Omental fat pad (tissue), 4 donors: ENCODE data around the gene COL4A1. TPM values are rescaled to one million over a fixed set of nuclear protein-coding genes. Genes with fewer than 3 reads are reported as not detected.

ENCODE experiments used
- ATAC-seq: fragments of 150-250 bp; one replicate; pipeline ENCODE4 v1.9.1; 2016; ENCODE audit warnings: mild to moderate bottlenecking, moderate library complexity; ENCODE audit not compliant: low FRiP score
- DNase-seq: peaks from one replicate; pipeline ENCODE4 v3.0.0-alpha.2; 2019; ENCODE audit warnings: low spot score
- CTCF ChIP-seq, 3 donors: fragments of 450-650 bp; IDR thresholded peaks; one replicate each; pipeline ENCODE4 v1.5.1; 2016 to 2017; ENCODE audit warnings: antibody characterized with exemption in 3 of 3, mild to moderate bottlenecking in 3 of 3, moderate library complexity in 2 of 3
- total RNA-seq, 4 donors: library from RNA; depleted of rRNA; stranded (reverse); fragments of >200 nt; gene quantifications; one replicate each; pipeline ENCODE4 v1.1.0, GENCODE V29; 2016

The COL4A1 gene
- total RNA-seq, 4 donors from 2014 or later, result 611 to 1,113 (median 995) TPM

DNA sequence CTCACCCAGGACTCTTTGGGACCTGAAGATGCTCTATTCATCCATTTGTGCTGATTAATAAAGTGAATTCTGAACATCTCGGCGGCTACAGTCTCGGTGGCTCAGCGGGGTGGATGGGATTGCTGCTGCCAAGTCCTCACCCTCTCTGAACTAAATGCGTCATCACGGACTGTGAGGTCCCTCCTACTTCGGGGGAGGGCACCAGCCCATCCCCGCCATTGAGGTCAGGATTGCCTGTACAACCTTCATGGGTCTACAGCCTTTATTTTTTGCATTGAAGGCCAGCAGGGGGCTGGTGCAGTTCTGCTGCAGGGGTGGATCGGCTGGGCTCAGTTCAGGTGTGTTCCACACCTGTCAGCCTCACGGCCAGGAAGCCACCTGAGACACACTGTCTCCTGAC lies 181.8 kb downstream of the COL4A1 start:
- ATAC-seq (no peak), DNase-seq (no peak)
- no peak for TF ChIP-seq CTCF (IDR thresholded peaks at IDR 0.05)

DNA sequence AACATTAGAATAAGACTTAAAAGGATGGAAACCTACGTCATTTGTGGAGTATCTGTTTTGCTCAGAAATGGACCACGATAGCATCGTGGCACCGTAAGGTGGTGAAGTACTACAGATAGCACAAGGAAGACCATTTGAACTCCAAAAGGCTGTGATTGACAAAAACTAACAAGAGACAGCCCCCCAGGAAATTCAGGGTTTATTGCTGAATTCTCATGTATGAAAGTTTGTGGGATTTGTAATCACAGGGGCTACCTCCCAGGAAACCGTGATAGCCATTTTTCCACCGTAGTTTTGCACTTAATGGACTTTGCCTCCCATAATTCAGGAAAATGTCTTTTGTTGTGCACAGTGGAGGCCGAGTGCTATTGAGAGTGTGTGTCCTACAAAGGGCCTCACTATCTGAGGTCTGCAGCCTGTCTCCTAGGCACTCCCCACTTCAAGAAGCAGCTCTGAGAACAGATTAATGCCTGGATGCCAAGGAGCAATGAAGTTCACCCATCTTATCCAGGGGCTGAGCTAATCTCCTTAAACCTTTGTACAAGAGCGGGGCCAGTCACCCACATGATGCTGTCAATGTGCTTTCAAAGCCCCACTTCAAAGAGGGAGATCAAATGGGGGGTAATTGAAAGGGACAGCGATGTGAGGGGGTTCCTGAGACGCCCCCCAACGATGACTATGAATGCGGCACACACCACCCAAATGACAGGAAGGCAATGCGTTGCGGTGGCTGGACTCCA lies 182.6 kb downstream of the COL4A1 start:
- no peak for TF ChIP-seq CTCF (IDR thresholded peaks at IDR 0.05)
- DNase-seq (no peak), ATAC-seq (no peak)

DNA sequence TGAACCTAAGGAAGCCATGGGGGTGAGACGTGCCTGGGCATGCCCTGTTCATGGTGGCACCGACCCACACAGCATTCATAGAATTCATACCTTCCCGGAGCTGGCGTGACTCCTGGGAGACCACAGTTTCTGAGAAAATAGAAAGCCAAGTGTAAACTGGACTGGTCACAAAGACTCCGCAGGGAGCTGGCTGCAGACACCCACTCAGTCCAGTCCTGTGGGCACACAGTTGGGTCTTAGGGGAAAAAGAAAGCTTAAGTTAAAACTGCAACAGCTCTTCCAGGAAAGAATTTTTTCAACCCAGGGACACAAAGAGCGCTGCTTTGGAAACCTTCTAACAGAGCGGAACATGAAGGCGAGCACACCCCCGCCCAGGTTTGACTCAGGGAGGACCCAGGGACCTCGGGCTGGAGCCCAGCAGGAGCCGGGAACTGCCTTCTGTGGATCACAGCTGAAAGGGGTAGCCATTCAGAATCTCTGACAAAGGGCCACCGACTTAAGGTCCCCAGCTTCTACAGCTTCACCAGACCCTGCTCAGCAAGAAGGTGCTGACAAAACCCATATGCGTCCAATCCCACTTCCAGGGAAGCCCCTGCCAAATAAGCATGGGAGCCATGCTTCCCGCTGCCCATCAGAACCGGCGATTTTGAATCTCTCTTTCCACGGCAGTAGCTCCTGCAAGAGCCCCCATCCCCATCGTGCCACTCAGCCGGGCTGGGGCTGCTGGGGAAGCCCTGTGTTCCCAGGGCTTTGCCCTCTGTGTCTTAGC lies 183.7 kb downstream of the COL4A1 start:
- no peak for DNase-seq
- no peak for TF ChIP-seq CTCF (IDR thresholded peaks at IDR 0.05)

GRCh38 chr13:110121422-110122083 lies 185.4 kb downstream of the COL4A1 start:
- TF ChIP-seq CTCF (IDR thresholded peaks at IDR 0.05), result no peak
- no peak for ATAC-seq
- no peak for DNase-seq

More for the DNA sequence above, 183.7 kb downstream of the COL4A1 start:
- no peak for ATAC-seq

GRCh38 chr13:110119935-110120905 lies 186.7 kb downstream of the COL4A1 start:
- ATAC-seq, result no peak
- no peak for DNase-seq
- TF ChIP-seq CTCF (IDR thresholded peaks at IDR 0.05), result no peak

- TF ChIP-seq CTCF (IDR thresholded peaks at IDR 0.05), result no peak
- no peak for ATAC-seq
Measured at GRCh38 chr13:110118106-110118505, 188.9 kb downstream of the COL4A1 start.

More at GRCh38 chr13:110118106-110118505, 188.9 kb downstream of the COL4A1 start:
- no peak for DNase-seq
